ENCODE data around the gene EXOC4. TPM values are rescaled to one million over a fixed set of nuclear protein-coding genes. Genes with fewer than 3 reads are reported as not detected.

Gene EXOC4
- total RNA-seq, 1 experiment from 2014 or later: 75.8 TPM

DNA sequence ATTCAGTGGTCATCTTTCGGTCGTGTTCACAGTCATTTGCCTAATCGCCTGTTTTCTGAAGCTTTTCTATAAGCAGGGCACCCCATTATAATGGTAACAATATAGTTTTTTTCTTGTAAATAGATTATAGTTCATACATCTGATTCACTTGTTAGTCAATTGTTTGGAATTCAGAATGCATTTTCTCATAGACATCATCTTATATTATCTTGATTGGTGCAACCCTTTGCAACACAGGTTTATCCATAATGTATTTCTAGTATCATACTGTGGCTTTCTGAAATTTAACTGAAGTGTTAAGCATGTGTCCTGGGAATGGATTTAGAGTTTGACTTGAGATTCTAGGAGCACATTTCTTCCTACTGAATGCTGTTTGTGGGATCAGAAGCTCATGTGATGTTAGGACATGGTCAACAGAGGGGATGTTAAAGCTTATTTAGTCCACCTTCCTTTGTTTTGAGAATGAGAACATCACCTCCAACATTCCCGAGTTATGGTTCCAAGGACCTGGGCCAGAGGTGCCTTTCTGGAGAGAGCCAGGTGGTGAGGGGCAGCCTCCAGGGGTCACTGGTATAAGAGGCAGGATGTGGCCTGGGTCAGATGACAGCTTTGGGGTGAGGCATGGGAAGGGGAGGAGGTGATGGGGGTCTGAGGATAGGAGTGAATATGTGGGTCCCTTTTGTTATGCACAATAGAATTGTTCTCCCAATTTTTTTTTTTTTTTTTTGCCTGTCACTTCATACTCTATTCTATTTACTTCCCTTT lies 415.6 kb downstream of the EXOC4 start:
- Histone ChIP-seq H2AK5ac (ENCODE audit: insufficient read length, low read length) (no peak overlapping the region), H3K79me2 (ENCODE audit: insufficient read depth, low read length) (no peaks in the 10 kb centered on the region; the same call in 1 of the 2 replicates), H2BK5ac (ENCODE audit: insufficient read length, low read length) (no peak overlapping the region), H4K20me1 (ENCODE audit: control insufficient read depth, insufficient read depth, insufficient read length) (peaks cover 3% of the 10 kb centered on the region), H2BK12ac (ENCODE audit: insufficient read length, low read depth, low read length) (no peak overlapping the region), H3K4ac (ENCODE audit: low read depth, low read length) (no peak overlapping the region), H3K23me2 (ENCODE audit: insufficient read length, low read depth, low read length, poor library complexity, severe bottlenecking) (no peaks in the 10 kb centered on the region), H3K27ac (ENCODE audit: insufficient read length, low read depth, low read length) (no peak overlapping the region), H3K14ac (ENCODE audit: insufficient read depth, low read length) (no peak overlapping the region), H4K91ac (ENCODE audit: insufficient read length, low read depth, low read length) (no peak overlapping the region), H4K5ac (ENCODE audit: insufficient read length, low read depth, low read length) (no peak overlapping the region), H2BK20ac (ENCODE audit: low read depth, low read length, poor library complexity, severe bottlenecking) (no peak overlapping the region), H2BK120ac (ENCODE audit: low read depth, low read length, poor library complexity, severe bottlenecking) (no peak overlapping the region), H3K23ac (ENCODE audit: insufficient read length, low read depth, low read length) (no peak overlapping the region), H3K79me1 (ENCODE audit: insufficient read depth, low read depth, low read length, poor library complexity, severe bottlenecking) (no peaks in the 10 kb centered on the region), H2BK15ac (ENCODE audit: low read depth, low read length) (no peak overlapping the region), H3K18ac (ENCODE audit: insufficient read length, low read depth, low read length) (no peak overlapping the region), H3T11ph (ENCODE audit: low read length) (no peak overlapping the region), H3K56ac (ENCODE audit: insufficient read length, low read depth, low read length) (no peak overlapping the region), H3K4me1 (ENCODE audit: insufficient read depth, low read length) (peaks cover 5% of the 10 kb centered on the region; the same call in 1 of the 2 replicates), H2AFZ (ENCODE audit: low read length) (no peak overlapping the region), H3K4me2 (ENCODE audit: insufficient read depth, insufficient read length, low read length) (no peak overlapping the region), H4K8ac (replicated peaks; ENCODE audit: insufficient read length, low read depth, low read length) (no peak overlapping the region), H3K9me3 (ENCODE audit: control insufficient read depth, low read depth, low read length) (no peaks in the 10 kb centered on the region), H3K9ac (ENCODE audit: extremely low read depth, insufficient read length, low read length) (no peak overlapping the region), H3K27me3 (ENCODE audit: insufficient read depth, low read length) (no peaks in the 10 kb centered on the region)
- TF ChIP-seq, protein P1, sequence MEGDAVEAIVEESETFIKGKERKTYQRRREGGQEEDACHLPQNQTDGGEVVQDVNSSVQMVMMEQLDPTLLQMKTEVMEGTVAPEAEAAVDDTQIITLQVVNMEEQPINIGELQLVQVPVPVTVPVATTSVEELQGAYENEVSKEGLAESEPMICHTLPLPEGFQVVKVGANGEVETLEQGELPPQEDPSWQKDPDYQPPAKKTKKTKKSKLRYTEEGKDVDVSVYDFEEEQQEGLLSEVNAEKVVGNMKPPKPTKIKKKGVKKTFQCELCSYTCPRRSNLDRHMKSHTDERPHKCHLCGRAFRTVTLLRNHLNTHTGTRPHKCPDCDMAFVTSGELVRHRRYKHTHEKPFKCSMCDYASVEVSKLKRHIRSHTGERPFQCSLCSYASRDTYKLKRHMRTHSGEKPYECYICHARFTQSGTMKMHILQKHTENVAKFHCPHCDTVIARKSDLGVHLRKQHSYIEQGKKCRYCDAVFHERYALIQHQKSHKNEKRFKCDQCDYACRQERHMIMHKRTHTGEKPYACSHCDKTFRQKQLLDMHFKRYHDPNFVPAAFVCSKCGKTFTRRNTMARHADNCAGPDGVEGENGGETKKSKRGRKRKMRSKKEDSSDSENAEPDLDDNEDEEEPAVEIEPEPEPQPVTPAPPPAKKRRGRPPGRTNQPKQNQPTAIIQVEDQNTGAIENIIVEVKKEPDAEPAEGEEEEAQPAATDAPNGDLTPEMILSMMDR (conservative IDR thresholded peaks at IDR 0.05): no peak
- Mint-ChIP-seq H3K27me3 (ENCODE audit: low read depth) (no peaks in the 10 kb centered on the region), H3K36me3 (ENCODE audit: insufficient read depth in 1 of 3, low read depth in 3 of 3) (peaks cover 0 to 2% (median 0%) of the 10 kb centered on the region in 3 experiments; a peak in 2 of 7 replicates), H3K4me3 (no peak overlapping the region), H3K4me1 (peaks cover 21 to 22% of the 10 kb centered on the region in 2 experiments), H3K9me3 (no peaks in the 10 kb centered on the region), H3K27ac (no peak overlapping the region; a peak in 1 of 7 replicates)
- WGBS (ENCODE audit: extremely low coverage, insufficient read length, low lambda C conversion rate): no CpG with 5 or more reads among the region's 4 CpGs
- no peak for DNase-seq
